Esophagus muscularis mucosa (tissue), 4 donors: ENCODE data around the gene ERVV-1. TPM values are rescaled to one million over a fixed set of nuclear protein-coding genes. Genes with fewer than 3 reads are reported as not detected.
A peak's percentile ranks its signal among the peaks of the same experiment; 100 is the strongest.

Experiments used
- DNase-seq: peaks from one replicate; pipeline ENCODE4 v3.0.0-alpha.2; 2017; ENCODE audit errors: extremely low spot score
- H3K27ac ChIP-seq, 4 donors: fragments of 200-600 bp; sonication (generic); replicated peaks in 1 of 4; 1 replicate in 3 of 4; 2 replicates in 1 of 4; pipeline ENCODE4 v1.5.1; 2016 to 2019; ENCODE audit warnings: mild to moderate bottlenecking in 1 of 4
- H3K27me3 ChIP-seq, 4 donors: fragments of 200-600 bp; sonication (generic); one replicate each; pipeline versions ENCODE4 v1.5.1 to v1.6.0; 2016 to 2019
- H3K36me3 ChIP-seq, 4 donors: fragments of 200-600 bp; sonication (generic); one replicate each; pipeline ENCODE4 v1.5.1; 2016 to 2019
- H3K4me1 ChIP-seq, 4 donors: fragments of 200-600 bp; sonication (generic); one replicate each; pipeline ENCODE4 v1.5.1; 2016 to 2019
- H3K4me3 ChIP-seq, 4 donors: fragments of 200-600 bp; sonication (generic); 1 replicate in 2 of 4; 2 replicates in 2 of 4; pipeline ENCODE4 v1.5.1; 2016 to 2019; ENCODE audit warnings: mild to moderate bottlenecking in 4 of 4, moderate library complexity in 1 of 4
- H3K9me3 ChIP-seq, 4 donors: fragments of 200-600 bp; sonication (generic); 1 replicate in 3 of 4; 2 replicates in 1 of 4; pipeline ENCODE4 v1.5.1; 2016 to 2019
- EP300 ChIP-seq: sonication (generic); formaldehyde crosslinking; IDR thresholded peaks from one replicate; pipeline ENCODE4 v1.6.1; 2017; ENCODE audit warnings: antibody characterized with exemption
- POLR2A ChIP-seq: fragments of 450-650 bp; IDR thresholded peaks from one replicate; pipeline ENCODE4 v1.6.1; 2017; ENCODE audit warnings: antibody characterized with exemption, moderate library complexity, mild to moderate bottlenecking, low read depth
- POLR2AphosphoS5 ChIP-seq, 2 donors: sonication (generic); formaldehyde crosslinking; IDR thresholded peaks; one replicate each; pipeline ENCODE4 v1.6.1; 2017; ENCODE audit warnings: antibody characterized with exemption in 2 of 2
- WGBS: methylation state at CpG from one replicate; pipeline ENCODE4 v1.1.5; 2018; 5-methylcytosine and 5-hydroxymethylcytosine counted together
- intact Hi-C: fragments of 100-400 bp; cut with DNase I; formaldehyde crosslinking; loops from one replicate; pipeline ENCODE4 v1.15.1; 2023
- total RNA-seq, 4 donors: library from RNA; depleted of rRNA; stranded (reverse); fragments of >200 nt; gene quantifications; one replicate each; pipeline versions ENCODE4 v1.1.0 to v1.2.1, GENCODE V29; 2016
- TF ChIP-seq, protein P1 (sequence below), 3 experiments: fragments of 200-600 bp in 2 of 3; fragments of 450-650 bp in 1 of 3; sonication (generic) in 2 of 3; IDR thresholded peaks; one replicate each; pipeline ENCODE4 v1.5.1; 2017 to 2019; ENCODE audit warnings: antibody characterized with exemption in 3 of 3, mild to moderate bottlenecking in 2 of 3, moderate library complexity in 1 of 3

Gene ERVV-1
- total RNA-seq, 4 donors from 2014 or later = not detected

DNA sequence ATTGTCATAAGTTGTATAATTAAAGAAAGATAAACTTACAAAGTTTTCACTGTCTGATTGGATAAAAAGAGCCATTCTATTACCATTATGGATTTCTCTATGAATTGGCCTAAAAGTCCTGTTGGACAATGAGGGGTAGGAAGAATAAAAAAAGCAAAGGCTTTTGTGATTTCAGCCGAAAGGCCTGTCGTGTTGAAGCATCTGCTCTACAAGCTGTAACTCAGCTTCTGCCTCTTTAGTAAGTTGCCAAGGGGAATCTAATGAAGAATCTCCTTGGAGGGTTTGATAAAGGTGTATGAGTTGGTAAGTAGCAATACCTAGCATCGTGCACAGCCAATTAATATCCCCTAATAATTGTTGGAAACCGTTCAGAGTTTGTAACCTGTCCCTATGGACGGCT lies 25.2 kb upstream of the ERVV-1 start:
- Histone ChIP-seq H3K4me1 (peaks cover 11 to 22% (median 19%) of the 10 kb centered on the region in 4 donors), H3K36me3 (peaks cover 7 to 57% (median 33%) of the 10 kb centered on the region in 4 donors), H3K27ac (no peak overlapping the region), H3K27me3 (no peaks in the 10 kb centered on the region), H3K9me3 (no peaks in the 10 kb centered on the region), H3K4me3 (no peak overlapping the region)
- intact Hi-C loops = no loop called here
- no peak for DNase-seq
- TF ChIP-seq EP300 (no peak), POLR2AphosphoS5 (IDR thresholded peaks at IDR 0.05) (no peak), POLR2A (no peak)
- TF ChIP-seq, protein P1, sequence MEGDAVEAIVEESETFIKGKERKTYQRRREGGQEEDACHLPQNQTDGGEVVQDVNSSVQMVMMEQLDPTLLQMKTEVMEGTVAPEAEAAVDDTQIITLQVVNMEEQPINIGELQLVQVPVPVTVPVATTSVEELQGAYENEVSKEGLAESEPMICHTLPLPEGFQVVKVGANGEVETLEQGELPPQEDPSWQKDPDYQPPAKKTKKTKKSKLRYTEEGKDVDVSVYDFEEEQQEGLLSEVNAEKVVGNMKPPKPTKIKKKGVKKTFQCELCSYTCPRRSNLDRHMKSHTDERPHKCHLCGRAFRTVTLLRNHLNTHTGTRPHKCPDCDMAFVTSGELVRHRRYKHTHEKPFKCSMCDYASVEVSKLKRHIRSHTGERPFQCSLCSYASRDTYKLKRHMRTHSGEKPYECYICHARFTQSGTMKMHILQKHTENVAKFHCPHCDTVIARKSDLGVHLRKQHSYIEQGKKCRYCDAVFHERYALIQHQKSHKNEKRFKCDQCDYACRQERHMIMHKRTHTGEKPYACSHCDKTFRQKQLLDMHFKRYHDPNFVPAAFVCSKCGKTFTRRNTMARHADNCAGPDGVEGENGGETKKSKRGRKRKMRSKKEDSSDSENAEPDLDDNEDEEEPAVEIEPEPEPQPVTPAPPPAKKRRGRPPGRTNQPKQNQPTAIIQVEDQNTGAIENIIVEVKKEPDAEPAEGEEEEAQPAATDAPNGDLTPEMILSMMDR (IDR thresholded peaks at IDR 0.05) = no peak
- 85% methylated on average over 5 of the region's 5 CpGs for WGBS

DNA sequence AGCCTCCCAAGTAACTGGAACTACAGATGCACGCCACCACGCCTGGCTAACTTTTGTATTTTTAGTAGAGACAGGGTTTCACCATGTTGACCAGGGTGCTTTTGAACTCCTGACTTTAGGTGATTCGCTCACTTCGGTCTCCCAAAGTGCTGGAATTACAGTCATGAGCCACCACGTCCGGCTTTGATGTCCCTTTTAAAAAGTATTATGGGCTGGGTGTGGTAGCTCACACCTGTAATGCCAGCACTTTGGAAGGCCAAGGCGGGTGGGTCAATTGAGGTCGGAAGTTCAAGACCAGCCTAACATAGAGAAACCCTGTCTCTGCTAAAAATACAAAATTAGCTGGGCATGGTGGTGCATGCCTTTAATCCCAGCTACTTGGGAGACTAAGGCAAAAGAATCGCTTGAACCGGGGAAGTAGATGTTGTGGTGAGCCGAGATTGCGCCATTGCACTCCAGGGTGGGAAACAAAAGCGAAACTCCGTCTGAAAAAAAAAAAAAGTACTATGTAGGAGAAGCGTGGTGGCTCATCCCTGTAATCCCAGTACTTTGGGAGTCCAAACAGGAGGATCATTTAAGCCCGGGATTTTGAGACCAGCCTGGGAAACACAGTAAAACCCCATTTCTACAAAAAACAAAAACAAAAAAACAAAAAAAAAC lies 22.8 kb upstream of the ERVV-1 start:
- no peak for TF ChIP-seq POLR2A
- no peak for TF ChIP-seq EP300
- TF ChIP-seq, protein P1 (IDR thresholded peaks at IDR 0.05) = no peak
- no peak for TF ChIP-seq POLR2AphosphoS5 (IDR thresholded peaks at IDR 0.05)
- H3K27ac ChIP-seq = no peak overlapping the region
- peaks cover 4 to 36% (median 17%) of the 10 kb centered on the region in 4 donors for H3K36me3 ChIP-seq
- H3K27me3 ChIP-seq = no peaks in the 10 kb centered on the region
- H3K9me3 ChIP-seq = no peaks in the 10 kb centered on the region
- intact Hi-C loops = no loop called here
- no peak overlapping the region for H3K4me3 ChIP-seq
- WGBS = 93% methylated on average over 16 of the region's 16 CpGs
- DNase-seq = no peak
- peaks cover 11 to 30% (median 25%) of the 10 kb centered on the region in 4 donors for H3K4me1 ChIP-seq

DNA sequence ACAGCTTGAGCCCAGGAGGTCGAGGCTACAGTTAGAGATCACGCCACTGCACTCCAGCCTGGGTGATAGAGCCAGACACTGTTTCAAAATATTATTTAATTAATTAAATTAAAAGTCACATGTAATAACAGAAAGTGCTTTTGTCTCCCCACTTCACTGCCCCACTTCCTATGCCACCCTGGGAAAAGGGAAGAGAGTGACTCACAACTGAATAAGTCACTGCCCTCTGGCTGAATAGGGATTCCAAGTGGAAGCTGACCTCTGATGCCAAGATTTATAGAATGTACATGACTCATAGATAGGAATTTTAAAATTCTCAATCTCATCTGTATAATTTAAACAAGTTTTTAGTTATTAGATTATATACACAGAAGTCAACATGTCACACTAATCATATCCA lies 22.2 kb upstream of the ERVV-1 start:
- TF ChIP-seq POLR2AphosphoS5 (IDR thresholded peaks at IDR 0.05) (no peak), EP300 (no peak), POLR2A (no peak)
- TF ChIP-seq, protein P1 (IDR thresholded peaks at IDR 0.05) = no peak
- 87% methylated on average over 2 of the region's 2 CpGs for WGBS
- H3K9me3 ChIP-seq = no peaks in the 10 kb centered on the region
- no peak overlapping the region for H3K4me3 ChIP-seq
- H3K27ac ChIP-seq = no peak overlapping the region
- DNase-seq = no peak
- peaks cover 11 to 30% (median 25%) of the 10 kb centered on the region in 4 donors for H3K4me1 ChIP-seq
- no peaks in the 10 kb centered on the region for H3K27me3 ChIP-seq
- intact Hi-C loops = no loop called here
- H3K36me3 ChIP-seq = peaks cover 0 to 30% (median 11%) of the 10 kb centered on the region in 4 donors

DNA sequence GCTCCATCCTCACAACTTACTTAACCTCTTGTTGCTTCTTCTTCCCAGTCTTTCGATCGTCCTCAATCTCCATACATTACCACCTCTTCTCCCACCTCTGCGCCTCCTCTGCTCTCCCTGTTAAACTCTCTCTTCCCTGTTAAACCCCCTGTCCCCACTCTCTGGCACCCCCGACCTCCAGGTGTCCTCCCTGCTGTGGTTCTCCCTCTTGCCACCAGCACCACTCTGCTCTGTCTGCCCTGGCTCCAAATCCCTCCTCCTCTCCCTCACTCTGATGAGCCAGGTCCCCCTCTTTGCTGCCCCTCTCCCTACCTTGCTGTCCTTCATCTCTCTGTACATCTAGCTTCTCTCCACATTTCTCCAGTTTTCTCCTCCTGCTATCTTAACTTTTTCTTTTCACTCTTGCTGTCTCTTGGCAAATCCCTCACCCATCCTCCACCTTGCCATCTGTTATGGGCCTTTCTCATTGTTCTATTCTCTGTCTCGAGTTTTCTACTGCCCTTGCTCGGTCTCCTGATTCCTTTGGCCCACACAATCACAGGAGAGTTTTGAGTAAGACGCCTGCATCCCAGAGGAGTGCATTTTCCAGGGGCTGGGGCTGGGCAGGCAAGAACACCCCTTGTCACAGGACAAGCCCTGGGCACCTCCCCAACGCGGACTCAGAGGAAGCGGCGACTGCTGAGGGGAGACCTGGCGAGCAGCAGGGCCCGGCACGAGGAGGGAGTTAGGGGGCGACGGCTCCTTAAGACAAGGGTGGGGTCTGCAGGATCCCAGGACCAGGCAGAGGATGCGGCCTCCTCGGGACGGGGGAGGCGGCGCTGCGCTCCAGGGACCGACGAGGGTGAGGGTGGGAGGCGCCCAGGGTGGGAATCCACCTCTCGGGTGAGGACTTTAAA lies 21.4 kb upstream of the ERVV-1 start:
- peaks cover 0 to 21% (median 7%) of the 10 kb centered on the region in 4 donors for H3K36me3 ChIP-seq
- H3K4me3 ChIP-seq = peak overlapping the region; percentile 55 to 59 (median 58)
- intact Hi-C loops = loop anchor here (2.0 kb wide), 1 partner anchor 30 kb away; the partner anchor contains the start of gene ZNF816
- no peaks in the 10 kb centered on the region for H3K27me3 ChIP-seq
- peaks cover 0 to 2% (median 0%) of the 10 kb centered on the region in 4 donors for H3K9me3 ChIP-seq
- WGBS = 18% methylated on average over 20 of the region's 26 CpGs
- H3K27ac ChIP-seq = peak overlapping the region; percentile 72 to 83 (median 74)
- TF ChIP-seq POLR2AphosphoS5 (IDR thresholded peaks at IDR 0.05) = no peak
- peaks cover 11 to 30% (median 25%) of the 10 kb centered on the region in 4 donors for H3K4me1 ChIP-seq
- DNase-seq = no peak
